Tibial artery (tissue), 4 donors: Measurements from ENCODE around the gene PRORP.

Experiments used
- DNase-seq, 2 donors: peaks; one replicate each; pipeline ENCODE4 v3.0.0-alpha.2; 2019
- H3K27ac ChIP-seq, 2 donors: fragments of 200-600 bp; sonication (generic) in 1 of 2; 1 replicate in 1 of 2; 2 replicates in 1 of 2; pipeline ENCODE4 v1.5.1; 2018 to 2019; ENCODE audit warnings: mild to moderate bottlenecking in 1 of 2
- H3K27me3 ChIP-seq, 2 donors: fragments of 200-600 bp; sonication (generic) in 1 of 2; one replicate each; pipeline versions ENCODE4 v1.5.1 to v1.6.0; 2016 to 2019
- H3K36me3 ChIP-seq, 3 donors: fragments of 200-600 bp; sonication (generic) in 2 of 3; one replicate each; pipeline ENCODE4 v1.5.1; 2016 to 2019; ENCODE audit warnings: mild to moderate bottlenecking in 2 of 3
- H3K4me1 ChIP-seq, 4 donors: fragments of 200-600 bp; sonication (generic) in 2 of 4; 1 replicate in 3 of 4; 2 replicates in 1 of 4; pipeline ENCODE4 v1.5.1; 2016 to 2019
- H3K4me3 ChIP-seq, 2 donors: fragments of 200-600 bp; sonication (generic) in 1 of 2; 1 replicate in 1 of 2; 2 replicates in 1 of 2; pipeline ENCODE4 v1.5.1; 2018 to 2019; ENCODE audit warnings: mild to moderate bottlenecking in 2 of 2
- H3K9me3 ChIP-seq, 3 donors: fragments of 200-600 bp; sonication (generic) in 1 of 3; one replicate each; pipeline ENCODE4 v1.5.1; 2016 to 2019
- CTCF ChIP-seq, 2 experiments: fragments of 200-600 bp in 1 of 2; fragments of 450-650 bp in 1 of 2; IDR thresholded peaks; one replicate each; pipeline ENCODE4 v1.5.1; 2017 to 2019; ENCODE audit warnings: antibody characterized with exemption in 2 of 2, mild to moderate bottlenecking in 1 of 2, moderate library complexity in 1 of 2
- intact Hi-C: fragments of 100-400 bp; cut with DNase I; formaldehyde crosslinking; loops from one replicate; pipeline ENCODE4 v1.15.0; 2023; ENCODE audit warnings: low total_unique reads

The PRORP gene

GRCh38 chr14:35159742-35160409, 37.5 kb downstream of the PRORP start:
- intact Hi-C loops: no loop called here
- Histone ChIP-seq H3K36me3 (peaks cover 0 to 11% (median 0%) of the 10 kb centered on the region in 3 donors), H3K27me3 (no peaks in the 10 kb centered on the region), H3K4me1 (no peaks in the 10 kb centered on the region), H3K27ac (no peak overlapping the region), H3K4me3 (no peak overlapping the region), H3K9me3 (no peaks in the 10 kb centered on the region)
- no peak for DNase-seq
- no peak for TF ChIP-seq CTCF (IDR thresholded peaks at IDR 0.05)

- Histone ChIP-seq H3K27ac (no peak overlapping the region), H3K9me3 (no peaks in the 10 kb centered on the region), H3K36me3 (peaks cover 0 to 13% (median 0%) of the 10 kb centered on the region in 3 donors), H3K27me3 (no peaks in the 10 kb centered on the region), H3K4me3 (no peak overlapping the region), H3K4me1 (no peaks in the 10 kb centered on the region)
- no peak for TF ChIP-seq CTCF (IDR thresholded peaks at IDR 0.05)
- intact Hi-C loops: no loop called here
- no peak for DNase-seq
Measured at GRCh38 chr14:35161231-35161630, 38.9 kb downstream of the PRORP start.

GRCh38 chr14:35163384-35163783, 41.0 kb downstream of the PRORP start:
- peaks cover 0 to 14% (median 13%) of the 10 kb centered on the region in 3 donors for H3K36me3 ChIP-seq
- no peaks in the 10 kb centered on the region for H3K4me1 ChIP-seq
- no peak overlapping the region for H3K4me3 ChIP-seq
- intact Hi-C loops: no loop called here
- H3K9me3 ChIP-seq: no peaks in the 10 kb centered on the region
- no peak for DNase-seq
- no peaks in the 10 kb centered on the region for H3K27me3 ChIP-seq
- no peak overlapping the region for H3K27ac ChIP-seq
- TF ChIP-seq CTCF (IDR thresholded peaks at IDR 0.05): no peak

- H3K9me3 ChIP-seq: no peaks in the 10 kb centered on the region
- H3K4me1 ChIP-seq: no peaks in the 10 kb centered on the region
- no peaks in the 10 kb centered on the region for H3K27me3 ChIP-seq
- TF ChIP-seq CTCF (IDR thresholded peaks at IDR 0.05): no peak
- intact Hi-C loops: no loop called here
- H3K27ac ChIP-seq: no peak overlapping the region
- DNase-seq: no peak
- H3K4me3 ChIP-seq: no peak overlapping the region
- peaks cover 0 to 19% (median 11%) of the 10 kb centered on the region in 3 donors for H3K36me3 ChIP-seq
Measured at GRCh38 chr14:35164849-35165248, 42.5 kb downstream of the PRORP start.

GRCh38 chr14:35167496-35167895, 45.1 kb downstream of the PRORP start:
- Histone ChIP-seq H3K9me3 (no peaks in the 10 kb centered on the region), H3K36me3 (peaks cover 0 to 19% (median 18%) of the 10 kb centered on the region in 3 donors), H3K27ac (no peak overlapping the region), H3K27me3 (no peaks in the 10 kb centered on the region), H3K4me3 (no peak overlapping the region), H3K4me1 (no peaks in the 10 kb centered on the region)
- intact Hi-C loops: no loop called here
- TF ChIP-seq CTCF (IDR thresholded peaks at IDR 0.05): no peak
- no peak for DNase-seq
